ENCODE measurements around the gene CYB561A3.

Gene CYB561A3

GRCh38 chr11:61403658-61404057, 42.0 kb upstream of the CYB561A3 start:
- ChIA-PET CTCF (interaction anchor here (0.9 to 5.0 kb wide), 5 partner anchors 12 to 123 kb away, joined by 3 to 23 read pairs (median 4); partner anchors contain the start of gene TMEM216), POLR2A (interaction anchor here (0.6 to 1.3 kb wide), 2 partner anchors 26 to 42 kb away, joined by 3 read pairs; partner anchors contain the start of genes CPSF7, SDHAF2 and TMEM138)
- no peak for TF ChIP-seq CTCF (IDR thresholded peaks at IDR 0.05; ENCODE audit: control extremely low read depth, extremely low read depth, low read depth, missing control alignments)
- DNase-seq (ENCODE audit: extremely low spot score): no peak

- POLR2A ChIA-PET: interaction anchor here (0.5 to 1.9 kb wide), 5 partner anchors 28 to 463 kb away, joined by 3 to 5 read pairs (median 5); partner anchors contain the start of genes CYB561A3 and TMEM138
- CTCF ChIA-PET: interaction anchor here (0.8 to 10.6 kb wide), 12 partner anchors 10 to 237 kb away, joined by 3 to 98 read pairs (median 4); partner anchors contain the start of genes CPSF7, SDHAF2, TMEM138 and TMEM216
- TF ChIP-seq CTCF (IDR thresholded peaks at IDR 0.05; ENCODE audit: control extremely low read depth, extremely low read depth, low read depth, missing control alignments): no peak
- no peak for DNase-seq (ENCODE audit: extremely low spot score)
Measured at GRCh38 chr11:61401573-61401972, 39.9 kb upstream of the CYB561A3 start.

- CTCF ChIA-PET: interaction anchor here (0.8 to 10.6 kb wide), 11 partner anchors 10 to 238 kb away, joined by 3 to 98 read pairs (median 4); partner anchors contain the start of genes CPSF7, SDHAF2, TMEM138 and TMEM216
- TF ChIP-seq CTCF (IDR thresholded peaks at IDR 0.05; ENCODE audit: control extremely low read depth, extremely low read depth, low read depth, missing control alignments): no peak
Measured at GRCh38 chr11:61401173-61401572, 39.5 kb upstream of the CYB561A3 start.

GRCh38 chr11:61392981-61393595, 31.4 kb upstream of the CYB561A3 start:
- POLR2A ChIA-PET: interaction anchor here (0.6 to 1.9 kb wide), 3 partner anchors 15 to 42 kb away, joined by 3 to 7 read pairs (median 6); partner anchors contain the start of genes CYB561A3 and TMEM138

More at GRCh38 chr11:61401173-61401572, 39.5 kb upstream of the CYB561A3 start:
- POLR2A ChIA-PET: interaction anchor here (0.6 to 1.9 kb wide), 4 partner anchors 28 to 463 kb away, joined by 3 to 5 read pairs (median 5); partner anchors contain the start of genes CYB561A3 and TMEM138
- DNase-seq (ENCODE audit: extremely low spot score): no peak

GRCh38 chr11:61390161-61390560, 28.5 kb upstream of the CYB561A3 start:
- CTCF ChIA-PET: interaction anchor here (1.1 to 9.8 kb wide), 5 partner anchors 12 to 136 kb away, joined by 3 to 188 read pairs (median 23); partner anchors contain the start of genes CYB561A3 and TMEM138
- POLR2A ChIA-PET: no interaction called here

More at GRCh38 chr11:61392981-61393595, 31.4 kb upstream of the CYB561A3 start:
- CTCF ChIA-PET: interaction anchor here (0.8 to 10.6 kb wide), 18 partner anchors 9 to 138 kb away, joined by 3 to 98 read pairs (median 4); partner anchors contain the start of genes CYB561A3 and TMEM138
- peak; percentile 45 for DNase-seq (ENCODE audit: extremely low spot score)
- TF ChIP-seq CTCF (IDR thresholded peaks at IDR 0.05; ENCODE audit: control extremely low read depth, extremely low read depth, low read depth, missing control alignments): peak; percentile 38

More at GRCh38 chr11:61390161-61390560, 28.5 kb upstream of the CYB561A3 start:
- TF ChIP-seq CTCF (IDR thresholded peaks at IDR 0.05; ENCODE audit: control extremely low read depth, extremely low read depth, low read depth, missing control alignments): no peak
- no peak for DNase-seq (ENCODE audit: extremely low spot score)

All from GM10248 (cell line).